HUES48 (cell line): ENCODE data around the gene SH3BP1.

Experiments used
- H3K27ac ChIP-seq: one replicate; pipeline ENCODE4 v1.7.0; 2013; ENCODE audit warnings: low read depth, low read length, inconsistent platforms
- H3K27me3 ChIP-seq: 2 replicates; pipeline ENCODE4 v1.6.1; 2013; ENCODE audit warnings: mild to moderate bottlenecking, low read length; ENCODE audit not compliant: control insufficient read depth, insufficient read depth
- H3K36me3 ChIP-seq: 2 replicates; pipeline ENCODE4 v1.6.1; 2013; ENCODE audit warnings: low read length; ENCODE audit not compliant: control insufficient read depth, insufficient read depth
- H3K4me1 ChIP-seq: 2 replicates; pipeline ENCODE4 v1.6.1; 2013; ENCODE audit warnings: mild to moderate bottlenecking, low read length; ENCODE audit not compliant: control insufficient read depth, insufficient read depth
- H3K4me3 ChIP-seq: 2 replicates; pipeline ENCODE4 v1.5.1; 2013; ENCODE audit warnings: mild to moderate bottlenecking, low read depth, low read length
- H3K9ac ChIP-seq: 2 replicates; pipeline ENCODE4 v1.6.1; 2013; ENCODE audit warnings: mild to moderate bottlenecking, low read depth, low read length, moderate library complexity
- H3K9me3 ChIP-seq: 2 replicates; pipeline ENCODE4 v1.6.1; 2013; ENCODE audit warnings: low read length; ENCODE audit not compliant: control insufficient read depth, insufficient read depth

SH3BP1 gene

DNA sequence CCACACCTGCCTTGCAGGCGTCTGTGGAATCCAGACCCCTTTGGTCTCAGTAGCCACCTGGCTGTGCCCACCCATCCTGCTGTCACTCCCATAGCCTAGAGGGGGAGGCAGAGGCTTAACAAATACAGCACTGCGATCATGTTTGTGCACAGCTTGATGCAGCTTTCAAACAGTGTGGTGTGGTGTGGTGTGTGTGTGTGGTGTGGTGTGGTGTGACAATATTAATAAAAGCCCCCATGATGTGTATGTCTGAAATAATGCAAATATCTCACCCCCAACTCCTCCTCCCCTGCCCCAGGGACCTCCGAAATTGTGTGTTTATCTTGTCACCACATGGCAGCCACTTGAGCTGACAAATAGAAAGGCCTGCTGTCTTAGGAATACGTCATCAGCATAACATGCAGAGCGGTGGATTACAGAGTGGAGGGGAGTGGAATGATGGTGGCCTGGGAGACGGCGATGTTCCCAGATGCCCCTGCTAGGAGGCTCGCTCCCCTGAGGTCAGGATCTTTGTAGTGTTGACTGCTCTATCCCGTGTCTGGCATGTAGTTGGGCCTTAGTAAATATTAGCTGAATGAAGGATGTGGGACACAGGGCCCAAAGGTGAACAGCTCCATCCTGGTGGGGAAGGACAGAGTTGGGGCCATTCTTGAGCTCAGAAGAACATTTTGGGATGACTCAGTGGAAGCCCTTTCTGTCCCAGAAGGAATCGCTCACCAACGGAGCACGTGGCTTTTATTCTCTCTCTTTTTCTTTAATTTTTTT lies 21.9 kb downstream of the SH3BP1 start:
- Histone ChIP-seq H3K4me1 (peaks cover 6% of the 10 kb centered on the region), H3K4me3 (no peak overlapping the region), H3K9me3 (no peaks in the 10 kb centered on the region), H3K27me3 (no peaks in the 10 kb centered on the region), H3K9ac (no peak overlapping the region), H3K27ac (no peak overlapping the region), H3K36me3 (peaks cover 18% of the 10 kb centered on the region)

DNA sequence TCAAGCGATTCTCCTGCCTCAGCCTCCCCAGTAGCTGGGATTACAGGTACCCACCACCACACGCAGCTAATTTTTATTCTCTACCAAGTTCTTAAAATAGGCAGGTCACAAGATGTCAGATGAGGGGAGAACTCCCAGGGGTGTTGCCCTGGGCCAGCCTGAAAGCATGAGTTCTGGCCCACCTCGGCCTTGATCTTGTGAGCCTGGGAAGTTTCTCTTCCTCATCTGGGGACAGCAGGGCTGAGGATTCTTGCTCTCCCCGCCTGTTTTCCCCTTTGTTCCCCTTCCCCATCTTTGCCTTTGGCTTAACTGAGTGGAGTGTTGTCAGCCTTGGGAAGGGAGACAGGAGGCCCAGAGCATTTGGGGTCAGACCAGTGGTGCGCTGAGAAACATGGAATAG lies 22.6 kb downstream of the SH3BP1 start:
- Histone ChIP-seq H3K4me3 (no peak overlapping the region), H3K27me3 (no peaks in the 10 kb centered on the region), H3K9ac (no peak overlapping the region), H3K4me1 (peaks cover 6% of the 10 kb centered on the region), H3K36me3 (peaks cover 24% of the 10 kb centered on the region), H3K27ac (no peak overlapping the region), H3K9me3 (no peaks in the 10 kb centered on the region)

DNA sequence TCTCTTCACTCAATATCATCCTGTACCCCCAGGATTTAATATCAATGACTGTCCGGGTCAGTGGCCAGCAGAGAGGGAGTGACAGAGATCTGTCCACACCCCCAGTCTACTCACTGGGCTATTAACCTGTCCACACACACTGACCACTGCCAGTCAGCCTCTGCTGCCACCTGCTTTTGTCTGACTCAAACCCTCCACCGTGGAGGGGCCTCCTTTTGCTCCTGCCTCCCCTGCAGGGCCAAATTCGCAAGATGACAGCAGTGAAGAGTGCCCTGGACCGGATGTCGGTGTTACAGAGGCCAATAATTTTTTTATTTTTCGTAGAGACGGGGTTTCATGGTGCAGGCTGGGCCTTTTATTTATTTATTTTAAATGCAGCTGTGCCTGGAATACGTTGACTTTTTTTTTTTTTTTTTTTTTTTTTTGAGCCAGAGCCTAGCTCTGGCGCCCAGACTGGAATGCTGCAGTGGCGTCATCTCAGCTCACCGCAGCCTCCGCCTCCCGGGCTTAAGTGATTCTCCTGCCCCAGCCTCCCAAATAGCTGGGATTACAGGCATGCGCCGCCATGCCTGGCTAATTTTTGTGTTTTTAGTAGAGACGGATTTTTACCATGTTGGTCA lies 24.2 kb downstream of the SH3BP1 start:
- Histone ChIP-seq H3K4me1 (peaks cover 8% of the 10 kb centered on the region), H3K9ac (no peak overlapping the region), H3K4me3 (no peak overlapping the region), H3K27ac (no peak overlapping the region), H3K36me3 (peaks cover 24% of the 10 kb centered on the region), H3K27me3 (no peaks in the 10 kb centered on the region), H3K9me3 (no peaks in the 10 kb centered on the region)

DNA sequence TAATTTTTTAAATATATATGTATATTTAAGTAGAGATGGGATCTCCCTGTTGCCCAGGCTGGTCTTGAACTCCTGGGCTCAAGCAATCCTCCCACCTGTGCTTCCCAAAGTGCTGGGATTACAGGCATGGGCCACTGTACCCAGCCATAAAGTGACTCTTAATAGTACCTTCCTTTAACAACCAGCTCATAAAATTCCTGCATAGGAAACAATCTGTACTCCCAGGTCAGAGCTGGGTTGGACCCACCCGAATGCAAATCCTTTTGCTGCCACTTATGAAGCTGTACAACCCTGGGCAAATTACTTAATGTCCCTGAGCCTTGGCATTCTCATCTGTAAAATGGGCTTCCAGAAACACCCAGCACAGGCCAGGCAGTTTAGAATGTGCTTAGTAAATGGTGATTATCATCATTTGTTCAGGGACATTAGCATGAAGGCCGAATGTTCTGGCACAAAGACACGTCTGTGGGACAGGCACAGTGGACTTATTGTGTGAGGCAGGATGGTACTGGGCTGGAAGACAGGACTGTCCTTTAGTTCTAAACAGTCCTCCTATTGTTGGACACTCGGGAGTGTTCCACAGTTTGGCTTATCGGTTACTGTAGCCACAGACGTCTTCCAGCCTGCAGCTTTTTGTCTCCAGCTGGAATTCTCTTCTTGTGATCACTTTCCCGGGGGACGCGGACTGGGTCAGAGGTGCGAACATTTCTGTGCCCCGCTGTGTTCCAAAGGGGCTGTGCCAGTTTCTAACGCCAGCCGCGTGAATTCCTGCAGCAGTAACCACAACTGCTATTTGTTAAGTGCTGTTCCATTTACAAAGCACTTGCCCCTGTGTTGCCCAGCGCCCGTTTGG lies 25.0 kb downstream of the SH3BP1 start:
- Histone ChIP-seq H3K27ac (no peak overlapping the region), H3K9me3 (no peaks in the 10 kb centered on the region), H3K4me3 (no peak overlapping the region), H3K9ac (no peak overlapping the region), H3K4me1 (peaks cover 7% of the 10 kb centered on the region), H3K27me3 (no peaks in the 10 kb centered on the region), H3K36me3 (peaks cover 24% of the 10 kb centered on the region)

DNA sequence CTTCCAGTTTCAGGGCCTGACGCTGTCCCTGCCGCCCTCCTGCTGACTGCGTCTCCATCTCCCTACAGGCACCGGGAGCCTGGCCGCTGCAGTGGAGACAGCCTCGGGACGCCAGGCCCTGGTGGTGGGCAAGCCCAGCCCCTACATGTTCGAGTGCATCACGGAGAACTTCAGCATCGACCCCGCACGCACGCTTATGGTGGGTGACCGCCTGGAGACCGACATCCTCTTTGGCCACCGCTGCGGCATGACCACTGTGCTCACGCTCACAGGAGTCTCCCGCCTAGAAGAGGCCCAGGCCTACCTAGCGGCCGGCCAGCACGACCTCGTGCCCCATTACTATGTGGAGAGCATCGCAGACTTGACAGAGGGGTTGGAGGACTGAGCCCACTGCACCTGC lies 26.0 kb downstream of the SH3BP1 start:
- H3K27me3 ChIP-seq, result no peaks in the 10 kb centered on the region
- no peak overlapping the region for H3K9ac ChIP-seq
- H3K4me1 ChIP-seq, result peaks cover 2% of the 10 kb centered on the region; the same call in 1 of the 2 replicates
- no peak overlapping the region for H3K4me3 ChIP-seq
- no peaks in the 10 kb centered on the region for H3K9me3 ChIP-seq
- peaks cover 24% of the 10 kb centered on the region for H3K36me3 ChIP-seq
- H3K27ac ChIP-seq, result no peak overlapping the region

DNA sequence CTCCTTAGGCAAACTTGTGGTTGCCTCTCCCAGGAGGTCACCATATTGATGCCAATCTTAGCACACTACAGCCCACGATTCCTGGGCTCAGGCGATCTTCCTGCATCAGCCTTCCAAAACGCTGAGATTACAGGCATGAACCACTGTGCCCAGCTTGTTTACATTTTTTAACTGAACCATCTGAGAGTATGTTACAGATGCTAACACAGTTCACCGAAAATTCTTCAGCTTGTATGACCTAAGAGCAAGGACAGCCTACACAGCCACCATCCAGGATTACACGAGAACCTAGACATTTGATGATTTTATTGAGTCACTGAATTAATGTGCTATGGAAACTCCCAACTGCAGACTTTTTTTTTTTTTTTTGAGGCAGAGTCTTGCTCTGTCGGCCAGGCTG lies 30.1 kb downstream of the SH3BP1 start:
- H3K9ac ChIP-seq, result no peak overlapping the region
- no peak overlapping the region for H3K27ac ChIP-seq
- H3K4me3 ChIP-seq, result no peak overlapping the region
- no peaks in the 10 kb centered on the region for H3K27me3 ChIP-seq
- peaks cover 21% of the 10 kb centered on the region for H3K36me3 ChIP-seq
- no peaks in the 10 kb centered on the region for H3K9me3 ChIP-seq
- peaks cover 2% of the 10 kb centered on the region; the same call in 1 of the 2 replicates for H3K4me1 ChIP-seq

DNA sequence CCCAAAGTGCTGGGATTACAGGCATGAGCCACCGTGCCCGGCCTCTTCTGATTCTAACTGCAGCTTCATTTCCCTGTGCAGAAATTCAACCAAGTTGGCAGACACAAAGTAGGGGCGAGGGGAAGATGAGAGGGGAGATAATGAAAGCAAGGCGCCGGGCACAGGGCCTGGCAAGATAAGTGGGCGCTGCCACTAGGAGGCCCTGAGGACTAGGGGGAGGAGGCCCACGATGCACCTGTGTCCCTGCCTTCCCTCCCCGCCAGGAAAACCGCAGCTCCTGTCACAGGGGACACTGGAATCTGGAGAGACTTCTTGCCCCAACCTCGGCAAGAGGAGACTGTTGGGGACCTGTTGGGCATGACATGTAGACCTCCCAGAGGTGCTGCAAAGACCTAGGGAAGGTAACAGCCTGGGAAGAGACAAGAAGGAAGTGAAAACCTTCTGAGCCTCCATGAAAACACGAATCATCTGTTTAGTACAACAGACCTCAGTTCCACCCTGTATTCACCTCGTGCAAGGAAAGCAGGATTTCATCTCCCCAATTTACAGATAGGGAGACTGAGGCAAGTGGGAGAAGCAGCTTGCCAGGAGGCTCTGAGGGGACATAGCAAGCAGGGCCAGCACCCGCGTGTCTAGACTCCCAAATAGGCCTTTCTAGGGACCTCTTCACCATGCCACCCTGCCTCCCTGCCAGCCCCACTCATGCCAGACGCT lies 32.9 kb downstream of the SH3BP1 start:
- Histone ChIP-seq H3K9me3 (no peaks in the 10 kb centered on the region), H3K4me1 (peaks cover 8% of the 10 kb centered on the region; the same call in 1 of the 2 replicates), H3K4me3 (no peak overlapping the region), H3K9ac (no peak overlapping the region), H3K36me3 (no peaks in the 10 kb centered on the region), H3K27ac (no peak overlapping the region), H3K27me3 (no peaks in the 10 kb centered on the region)

DNA sequence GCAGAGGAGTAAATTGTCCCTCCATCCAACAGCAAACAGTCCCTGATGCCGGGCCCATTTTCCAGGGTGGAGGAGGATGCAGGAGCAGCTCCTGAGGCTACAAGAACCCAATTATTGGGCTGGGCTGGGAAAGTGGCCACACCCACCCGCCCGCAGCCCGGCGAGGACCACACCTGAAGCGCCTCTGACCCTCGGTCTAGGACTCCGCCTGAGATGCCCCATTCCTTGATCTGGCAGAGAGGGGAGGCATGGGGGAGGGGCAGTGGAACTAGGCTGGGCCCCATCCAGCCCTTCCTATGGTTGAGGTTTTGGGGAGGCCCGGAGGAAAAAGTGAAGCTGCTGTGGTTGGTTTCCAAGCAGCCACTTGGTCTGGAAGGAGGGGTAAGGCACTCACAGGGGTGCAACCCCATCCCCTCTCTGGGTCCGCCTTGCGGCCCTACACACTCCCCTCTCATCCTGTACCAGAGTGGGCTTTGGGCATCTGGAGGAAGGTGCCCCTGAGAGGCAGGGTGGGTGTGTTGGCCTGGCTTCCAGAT lies 33.5 kb downstream of the SH3BP1 start:
- H3K27ac ChIP-seq, result no peak overlapping the region
- no peaks in the 10 kb centered on the region for H3K9me3 ChIP-seq
- H3K9ac ChIP-seq, result no peak overlapping the region
- 0 out of 2 replicates have a peak, but pooled peaks cover 7% of the 10 kb centered on the region for H3K4me1 ChIP-seq
- H3K36me3 ChIP-seq, result no peaks in the 10 kb centered on the region
- H3K27me3 ChIP-seq, result no peaks in the 10 kb centered on the region
- no peak overlapping the region for H3K4me3 ChIP-seq

DNA sequence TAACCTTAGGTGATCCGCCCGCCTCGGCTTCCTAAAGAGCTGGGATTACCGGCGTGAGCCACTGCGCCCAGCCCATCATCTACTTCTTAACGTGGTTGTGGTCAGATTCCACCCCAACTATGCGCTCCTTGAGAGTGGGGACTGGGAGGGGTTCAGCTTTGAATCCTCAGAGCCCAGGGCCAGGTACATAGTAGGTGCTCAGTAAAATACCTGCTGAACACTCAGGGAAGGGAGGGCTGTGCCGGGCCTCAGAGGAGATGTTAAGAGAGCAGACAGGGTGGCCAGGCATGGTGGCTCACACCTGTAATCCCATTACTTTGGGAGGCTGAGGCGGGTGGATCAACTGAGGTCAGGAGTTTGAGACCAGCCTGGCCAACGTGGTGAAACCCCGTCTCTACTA lies 34.8 kb downstream of the SH3BP1 start:
- H3K9ac ChIP-seq, result no peak overlapping the region
- 0 out of 2 replicates have a peak, but pooled peaks cover 7% of the 10 kb centered on the region for H3K4me1 ChIP-seq

More for the DNA sequence above, 34.8 kb downstream of the SH3BP1 start:
- no peaks in the 10 kb centered on the region for H3K9me3 ChIP-seq
- H3K27ac ChIP-seq, result no peak overlapping the region
- H3K36me3 ChIP-seq, result no peaks in the 10 kb centered on the region
- H3K4me3 ChIP-seq, result no peak overlapping the region
- H3K27me3 ChIP-seq, result no peaks in the 10 kb centered on the region
